NCI-H446 (cell line): ENCODE data around the gene DHRS9.
"Not testable (repeated sequence)": the region's sequence is repeated elsewhere in the genome, so short reads cannot be mapped to it uniquely, and the experiment has no call there.

Experiments
- DNase-seq, 2 experiments: peaks; one replicate each; lab custom pipeline; 2025; lab: John Stamatoyannopoulos, UW

The DHRS9 gene

DNA sequence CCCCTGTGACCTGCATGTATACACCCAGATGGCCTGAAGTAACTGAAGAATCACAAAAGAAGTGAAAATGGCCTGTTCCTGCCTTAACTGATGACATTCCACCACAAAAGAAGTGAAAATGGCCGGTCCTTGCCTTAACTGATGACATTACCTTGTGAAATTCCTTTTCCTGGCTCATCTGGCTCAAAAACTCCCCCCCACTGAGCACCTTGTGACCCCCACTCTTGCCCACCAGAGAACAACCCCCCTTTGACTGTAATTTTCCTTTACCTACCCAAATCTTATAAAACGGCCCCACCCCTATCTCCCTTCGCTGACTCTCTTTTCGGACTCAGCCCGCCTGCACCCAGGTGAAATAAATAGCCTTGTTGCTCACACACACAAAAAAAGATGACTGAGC, 67.1 kb downstream of the DHRS9 start:
- DNase-seq = not testable (repeated sequence)

DNA sequence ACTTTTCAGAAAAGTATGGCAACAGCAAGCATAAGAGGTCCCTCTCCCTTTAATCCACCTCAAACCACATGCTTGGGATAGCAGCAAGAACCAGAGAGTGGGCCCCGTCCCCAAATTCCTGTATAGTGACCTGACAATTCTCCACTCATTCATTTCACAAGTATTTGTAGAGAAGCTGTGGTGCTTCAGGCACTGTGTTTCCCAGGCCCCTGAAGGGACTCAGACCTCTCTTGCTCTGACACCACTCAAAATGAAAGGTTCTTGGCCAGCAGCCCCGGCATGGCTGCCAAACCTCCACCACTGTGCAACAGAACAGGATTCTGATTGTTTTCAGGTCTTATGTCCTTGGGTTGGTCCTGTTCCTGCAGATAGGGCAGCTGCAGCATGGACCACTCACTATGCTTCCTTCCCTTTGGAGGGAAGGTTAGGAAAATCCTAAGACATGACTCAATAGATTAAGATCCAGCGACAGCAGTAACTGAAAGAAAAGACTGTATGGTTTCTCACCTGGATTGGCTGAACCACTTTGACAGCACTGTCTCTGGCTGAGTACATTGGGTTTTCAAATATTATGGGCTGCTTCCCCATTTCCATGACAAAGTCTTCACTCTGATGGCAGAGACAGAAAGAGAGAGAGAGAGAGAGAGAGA, 67.6 kb downstream of the DHRS9 start:
- no peak for DNase-seq

DNA sequence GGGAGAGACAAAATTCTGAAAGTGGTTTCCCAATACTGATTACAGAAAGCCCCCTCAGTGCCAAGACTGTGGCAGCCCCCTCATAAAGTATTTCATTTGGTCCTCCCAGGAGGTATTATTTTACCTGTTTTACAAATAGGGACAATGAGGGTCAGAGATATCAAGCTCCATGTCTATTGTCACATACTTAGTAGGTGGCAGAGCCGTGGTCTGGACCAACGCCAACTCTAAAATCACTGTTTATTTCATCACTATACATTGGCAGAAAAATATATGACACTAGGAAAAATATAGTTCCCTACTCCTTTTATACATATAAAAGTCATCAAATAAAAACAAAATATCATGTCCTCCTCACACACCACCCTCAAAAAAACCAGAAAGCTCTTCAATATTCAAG, 68.6 kb downstream of the DHRS9 start:
- no peak for DNase-seq

DNA sequence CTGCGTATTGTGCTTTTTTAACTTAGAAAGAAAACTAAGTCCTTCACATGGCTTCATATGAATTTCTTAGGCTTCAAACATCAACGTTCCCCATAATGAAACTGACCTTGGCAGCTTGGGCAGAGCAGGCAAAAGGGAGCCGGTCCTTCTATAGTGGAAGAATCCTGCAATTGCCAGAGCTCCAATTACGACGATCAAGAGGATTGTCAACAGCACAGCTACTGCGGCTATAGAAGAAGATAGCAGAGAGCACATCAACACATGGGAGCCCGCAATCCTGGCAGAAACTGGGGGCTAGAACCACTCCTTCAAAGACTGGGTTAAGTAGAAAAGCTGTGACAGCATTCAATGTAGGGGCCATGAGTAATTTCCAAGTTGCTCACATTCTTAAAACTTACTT, 69.8 kb downstream of the DHRS9 start:
- DNase-seq = no peak

DNA sequence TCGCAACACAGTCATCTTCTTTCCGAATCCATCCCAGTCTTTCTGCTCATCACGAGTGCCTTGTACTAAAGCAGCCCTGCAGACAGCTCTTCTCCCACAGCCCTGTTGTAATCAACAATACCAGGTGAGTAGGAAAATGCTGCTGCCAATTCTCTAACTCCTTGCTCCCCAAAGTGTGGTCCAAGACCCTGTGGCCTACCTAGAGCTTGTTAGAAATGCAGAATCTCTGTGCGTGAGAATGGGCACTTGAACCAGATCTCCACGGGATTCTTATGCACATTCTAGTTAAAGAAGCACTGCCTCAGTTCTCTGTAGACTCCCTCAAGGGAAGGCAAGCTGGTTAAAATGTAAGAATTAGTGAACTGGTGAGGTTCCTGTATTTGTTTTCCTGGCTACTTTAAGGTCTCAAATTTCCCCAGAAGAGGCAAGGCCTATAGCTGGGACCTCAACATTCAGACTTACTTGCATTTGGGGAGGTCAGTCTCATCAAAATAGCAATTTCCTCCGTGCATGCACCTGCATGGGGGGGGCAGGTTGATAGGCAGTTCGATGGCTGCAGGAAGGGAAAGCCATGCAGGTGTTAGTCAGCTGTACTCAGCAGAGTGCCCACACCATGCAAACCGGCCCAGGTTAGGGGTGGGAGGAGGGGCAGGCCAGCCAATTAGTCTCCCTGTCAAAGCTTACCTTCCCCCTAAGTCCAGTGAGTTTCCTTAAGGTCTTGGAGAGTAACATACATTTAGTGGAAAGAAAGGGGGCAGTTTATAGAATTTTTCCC, 70.8 kb downstream of the DHRS9 start:
- DNase-seq = no peak

DNA sequence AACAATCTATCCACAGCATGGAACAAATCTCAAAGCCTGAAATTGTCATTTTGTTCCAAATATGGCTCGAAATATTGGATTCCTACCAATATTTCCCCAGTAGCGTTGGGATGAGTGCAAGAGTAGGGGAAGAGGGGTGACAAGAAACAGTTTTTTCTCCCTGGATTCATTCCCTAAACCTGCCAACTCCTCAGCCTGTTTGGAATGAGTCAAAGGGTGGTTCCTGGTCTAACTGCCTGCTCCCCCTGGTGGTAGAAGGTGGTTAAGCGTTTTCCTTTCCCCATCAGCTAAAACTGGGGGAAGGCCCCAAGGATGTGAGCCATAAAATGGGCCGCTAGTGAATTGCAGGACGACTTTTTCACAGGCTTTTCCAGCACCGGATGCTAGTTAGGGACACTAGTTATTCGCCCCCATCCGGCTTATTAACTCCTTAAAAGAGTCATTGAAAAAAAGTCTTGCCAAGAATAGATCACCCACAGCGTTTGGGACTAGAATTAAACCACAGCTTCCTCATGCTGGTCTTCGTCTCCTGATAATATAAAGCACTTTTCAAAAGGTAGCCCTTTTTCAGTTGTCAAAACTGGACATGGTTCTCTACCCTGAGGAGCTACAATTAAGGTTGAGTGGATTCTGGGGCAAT, 72.5 kb downstream of the DHRS9 start:
- DNase-seq = peak; percentile 22 to 60

DNA sequence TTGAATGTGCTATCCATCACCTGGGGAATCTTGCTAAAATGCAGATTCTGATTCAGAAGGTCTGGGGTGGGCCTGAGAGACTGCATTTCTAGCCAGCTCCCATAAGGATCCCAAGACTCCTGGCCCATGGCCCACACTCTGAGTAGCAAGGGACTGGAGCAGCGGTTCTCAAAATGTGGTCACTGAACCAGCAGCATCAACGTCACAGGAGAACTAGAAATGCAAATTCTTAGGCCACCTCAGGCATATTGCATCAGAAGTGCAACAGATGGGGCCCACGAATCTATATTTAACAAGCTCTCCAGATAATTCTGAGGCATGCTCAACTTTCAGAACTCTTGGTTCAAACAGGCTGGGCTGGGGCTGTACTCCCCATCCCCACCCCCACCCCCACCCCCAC, 74.6 kb downstream of the DHRS9 start:
- no peak for DNase-seq
